Measurements from ENCODE around the gene OR10J5. TPM values are rescaled to one million over a fixed set of nuclear protein-coding genes. Genes with fewer than 3 reads are reported as not detected.

The OR10J5 gene
- total RNA-seq (not detected), polyA plus RNA-seq (not detected)
- long read RNA-seq, donor 1, result 0 reads
- long read RNA-seq, donor 2, result 0 reads
- long read RNA-seq, donor 3, result 0 reads
- long read RNA-seq, donor 4, result 0 reads
- long read RNA-seq, donor 5, result 0 reads
- long read RNA-seq, donor 6, result 0 reads
- long read RNA-seq, donor 7, result 0 reads
- long read RNA-seq, donor 8, result 0 reads
- long read RNA-seq, donor 9, result 0 reads
- long read RNA-seq, donor 10, result 0 reads

- no peak within 1 kb of the TSS for H3K27ac ChIP-seq (ENCODE audit: low read depth in 1 of 2, low read length in 1 of 2)
- WGBS, result 98% methylated on average over 1 of the region's 1 CpG
- no peak within 1 kb of the TSS for H3K4me3 ChIP-seq (ENCODE audit: low read length in 2 of 2)
- no peak for DNase-seq (ENCODE audit: low read depth in 6 of 9, low spot score in 9 of 9)
- H3K4me1 ChIP-seq (ENCODE audit: control insufficient read depth in 2 of 2, insufficient read depth in 2 of 2, low read length in 2 of 2), result no peaks in the 10 kb centered on the region
- no peaks in the 10 kb centered on the region for H3K9me3 ChIP-seq (ENCODE audit: control insufficient read depth in 2 of 2, insufficient read depth in 1 of 2, low read length in 1 of 2)
- no peaks in the 10 kb centered on the region for H3K36me3 ChIP-seq (ENCODE audit: control insufficient read depth in 2 of 2, insufficient read depth in 2 of 2, low read length in 1 of 2)
- H3K27me3 ChIP-seq (ENCODE audit: control insufficient read depth in 2 of 2, insufficient read depth in 1 of 2, low read length in 1 of 2), result no peaks in the 10 kb centered on the region
These were observed at the start of gene OR10J5 for GRCh38 chr1:159535907-159536306. Gene OR10J5 (minus strand): TSS chr1:159536007. CDS start chr1:159536007, 0 bp downstream.

GRCh38 chr1:159584536-159584935 is 48.7 kb upstream of the OR10J5 start:
- no peaks in the 10 kb centered on the region for H3K4me1 ChIP-seq (ENCODE audit: control insufficient read depth in 2 of 2, insufficient read depth in 2 of 2, low read length in 2 of 2)
- no peak overlapping the region for H3K4me3 ChIP-seq (ENCODE audit: low read length in 2 of 2)
- H3K27me3 ChIP-seq (ENCODE audit: control insufficient read depth in 2 of 2, insufficient read depth in 1 of 2, low read length in 1 of 2), result no peaks in the 10 kb centered on the region
- WGBS, result 83% methylated on average over 2 of the region's 2 CpGs
- DNase-seq (ENCODE audit: low read depth in 6 of 9, low spot score in 9 of 9), result no peak
- H3K9me3 ChIP-seq (ENCODE audit: control insufficient read depth in 2 of 2, insufficient read depth in 1 of 2, low read length in 1 of 2), result no peaks in the 10 kb centered on the region
- H3K27ac ChIP-seq (ENCODE audit: low read depth in 1 of 2, low read length in 1 of 2), result no peak overlapping the region
- no peaks in the 10 kb centered on the region for H3K36me3 ChIP-seq (ENCODE audit: control insufficient read depth in 2 of 2, insufficient read depth in 2 of 2, low read length in 1 of 2)

- DNase-seq (ENCODE audit: low read depth in 6 of 9, low spot score in 9 of 9), result no peak
- WGBS, result 95% methylated on average over 1 of the region's 1 CpG
- Histone ChIP-seq H3K27ac (ENCODE audit: low read depth in 1 of 2, low read length in 1 of 2) (no peak overlapping the region), H3K36me3 (ENCODE audit: control insufficient read depth in 2 of 2, insufficient read depth in 2 of 2, low read length in 1 of 2) (no peaks in the 10 kb centered on the region), H3K4me1 (ENCODE audit: control insufficient read depth in 2 of 2, insufficient read depth in 2 of 2, low read length in 2 of 2) (no peaks in the 10 kb centered on the region), H3K27me3 (ENCODE audit: control insufficient read depth in 2 of 2, insufficient read depth in 1 of 2, low read length in 1 of 2) (no peaks in the 10 kb centered on the region), H3K9me3 (ENCODE audit: control insufficient read depth in 2 of 2, insufficient read depth in 1 of 2, low read length in 1 of 2) (no peaks in the 10 kb centered on the region), H3K4me3 (ENCODE audit: low read length in 2 of 2) (no peak overlapping the region)
These were observed 45.6 kb upstream of the OR10J5 start for GRCh38 chr1:159581422-159581821.

- no peak overlapping the region for H3K4me3 ChIP-seq (ENCODE audit: low read length in 2 of 2)
- no peak overlapping the region for H3K27ac ChIP-seq (ENCODE audit: low read depth in 1 of 2, low read length in 1 of 2)
- no peaks in the 10 kb centered on the region for H3K9me3 ChIP-seq (ENCODE audit: control insufficient read depth in 2 of 2, insufficient read depth in 1 of 2, low read length in 1 of 2)
- no peaks in the 10 kb centered on the region for H3K4me1 ChIP-seq (ENCODE audit: control insufficient read depth in 2 of 2, insufficient read depth in 2 of 2, low read length in 2 of 2)
- no peaks in the 10 kb centered on the region for H3K27me3 ChIP-seq (ENCODE audit: control insufficient read depth in 2 of 2, insufficient read depth in 1 of 2, low read length in 1 of 2)
- 80% methylated on average over 3 of the region's 3 CpGs for WGBS
- no peaks in the 10 kb centered on the region for H3K36me3 ChIP-seq (ENCODE audit: control insufficient read depth in 2 of 2, insufficient read depth in 2 of 2, low read length in 1 of 2)
- DNase-seq (ENCODE audit: low read depth in 6 of 9, low spot score in 9 of 9), result no peak
These were observed 44.5 kb upstream of the OR10J5 start for GRCh38 chr1:159580340-159580739.

- no peak overlapping the region for H3K27ac ChIP-seq (ENCODE audit: low read depth in 1 of 2, low read length in 1 of 2)
- H3K36me3 ChIP-seq (ENCODE audit: control insufficient read depth in 2 of 2, insufficient read depth in 2 of 2, low read length in 1 of 2), result no peaks in the 10 kb centered on the region
- no peaks in the 10 kb centered on the region for H3K27me3 ChIP-seq (ENCODE audit: control insufficient read depth in 2 of 2, insufficient read depth in 1 of 2, low read length in 1 of 2)
- H3K4me3 ChIP-seq (ENCODE audit: low read length in 2 of 2), result no peak overlapping the region
- WGBS, result 92% methylated on average over 3 of the region's 3 CpGs
- DNase-seq (ENCODE audit: low read depth in 6 of 9, low spot score in 9 of 9), result no peak
- no peaks in the 10 kb centered on the region for H3K9me3 ChIP-seq (ENCODE audit: control insufficient read depth in 2 of 2, insufficient read depth in 1 of 2, low read length in 1 of 2)
- H3K4me1 ChIP-seq (ENCODE audit: control insufficient read depth in 2 of 2, insufficient read depth in 2 of 2, low read length in 2 of 2), result no peaks in the 10 kb centered on the region
These were observed 41.6 kb upstream of the OR10J5 start for GRCh38 chr1:159577446-159577845.

GRCh38 chr1:159562680-159563079 is 26.9 kb upstream of the OR10J5 start:
- DNase-seq (ENCODE audit: low read depth in 6 of 9, low spot score in 9 of 9), result no peak
- no peaks in the 10 kb centered on the region for H3K27me3 ChIP-seq (ENCODE audit: control insufficient read depth in 2 of 2, insufficient read depth in 1 of 2, low read length in 1 of 2)
- H3K36me3 ChIP-seq (ENCODE audit: control insufficient read depth in 2 of 2, insufficient read depth in 2 of 2, low read length in 1 of 2), result no peaks in the 10 kb centered on the region
- H3K27ac ChIP-seq (ENCODE audit: low read depth in 1 of 2, low read length in 1 of 2), result no peak overlapping the region
- H3K4me1 ChIP-seq (ENCODE audit: control insufficient read depth in 2 of 2, insufficient read depth in 2 of 2, low read length in 2 of 2), result no peaks in the 10 kb centered on the region
- 81% methylated on average over 1 of the region's 1 CpG for WGBS
- no peaks in the 10 kb centered on the region for H3K9me3 ChIP-seq (ENCODE audit: control insufficient read depth in 2 of 2, insufficient read depth in 1 of 2, low read length in 1 of 2)
- H3K4me3 ChIP-seq (ENCODE audit: low read length in 2 of 2), result no peak overlapping the region

GRCh38 chr1:159561497-159561896 is 25.7 kb upstream of the OR10J5 start:
- Histone ChIP-seq H3K27me3 (ENCODE audit: control insufficient read depth in 2 of 2, insufficient read depth in 1 of 2, low read length in 1 of 2) (no peaks in the 10 kb centered on the region), H3K4me1 (ENCODE audit: control insufficient read depth in 2 of 2, insufficient read depth in 2 of 2, low read length in 2 of 2) (no peaks in the 10 kb centered on the region), H3K9me3 (ENCODE audit: control insufficient read depth in 2 of 2, insufficient read depth in 1 of 2, low read length in 1 of 2) (no peaks in the 10 kb centered on the region), H3K27ac (ENCODE audit: low read depth in 1 of 2, low read length in 1 of 2) (no peak overlapping the region), H3K4me3 (ENCODE audit: low read length in 2 of 2) (no peak overlapping the region), H3K36me3 (ENCODE audit: control insufficient read depth in 2 of 2, insufficient read depth in 2 of 2, low read length in 1 of 2) (no peaks in the 10 kb centered on the region)
- no peak for DNase-seq (ENCODE audit: low read depth in 6 of 9, low spot score in 9 of 9)

GRCh38 chr1:159560599-159560998 is 24.8 kb upstream of the OR10J5 start:
- no peak overlapping the region for H3K27ac ChIP-seq (ENCODE audit: low read depth in 1 of 2, low read length in 1 of 2)
- no peak overlapping the region for H3K4me3 ChIP-seq (ENCODE audit: low read length in 2 of 2)
- no peaks in the 10 kb centered on the region for H3K4me1 ChIP-seq (ENCODE audit: control insufficient read depth in 2 of 2, insufficient read depth in 2 of 2, low read length in 2 of 2)
- DNase-seq (ENCODE audit: low read depth in 6 of 9, low spot score in 9 of 9), result no peak
- H3K36me3 ChIP-seq (ENCODE audit: control insufficient read depth in 2 of 2, insufficient read depth in 2 of 2, low read length in 1 of 2), result no peaks in the 10 kb centered on the region
- no peaks in the 10 kb centered on the region for H3K9me3 ChIP-seq (ENCODE audit: control insufficient read depth in 2 of 2, insufficient read depth in 1 of 2, low read length in 1 of 2)
- WGBS, result 83% methylated on average over 2 of the region's 2 CpGs
- H3K27me3 ChIP-seq (ENCODE audit: control insufficient read depth in 2 of 2, insufficient read depth in 1 of 2, low read length in 1 of 2), result no peaks in the 10 kb centered on the region

GRCh38 chr1:159556931-159557369 is 21.1 kb upstream of the OR10J5 start:
- no peaks in the 10 kb centered on the region for H3K4me1 ChIP-seq (ENCODE audit: control insufficient read depth in 2 of 2, insufficient read depth in 2 of 2, low read length in 2 of 2)
- no peaks in the 10 kb centered on the region for H3K27me3 ChIP-seq (ENCODE audit: control insufficient read depth in 2 of 2, insufficient read depth in 1 of 2, low read length in 1 of 2)
- 87% methylated on average over 3 of the region's 3 CpGs for WGBS
- H3K4me3 ChIP-seq (ENCODE audit: low read length in 2 of 2), result no peak overlapping the region
- DNase-seq (ENCODE audit: low read depth in 6 of 9, low spot score in 9 of 9), result no peak
- H3K9me3 ChIP-seq (ENCODE audit: control insufficient read depth in 2 of 2, insufficient read depth in 1 of 2, low read length in 1 of 2), result no peaks in the 10 kb centered on the region
- no peaks in the 10 kb centered on the region for H3K36me3 ChIP-seq (ENCODE audit: control insufficient read depth in 2 of 2, insufficient read depth in 2 of 2, low read length in 1 of 2)
- H3K27ac ChIP-seq (ENCODE audit: low read depth in 1 of 2, low read length in 1 of 2), result no peak overlapping the region
